ENCODE results near the gene DGCR6L. TPM values are rescaled to one million over a fixed set of nuclear protein-coding genes. Genes with fewer than 3 reads are reported as not detected.
"Not testable (repeated sequence)": the region's sequence is repeated elsewhere in the genome, so short reads cannot be mapped to it uniquely, and the experiment has no call there.

Gene DGCR6L
- total RNA-seq, 1 experiment from 2014 or later, result 38.6 TPM

DNA sequence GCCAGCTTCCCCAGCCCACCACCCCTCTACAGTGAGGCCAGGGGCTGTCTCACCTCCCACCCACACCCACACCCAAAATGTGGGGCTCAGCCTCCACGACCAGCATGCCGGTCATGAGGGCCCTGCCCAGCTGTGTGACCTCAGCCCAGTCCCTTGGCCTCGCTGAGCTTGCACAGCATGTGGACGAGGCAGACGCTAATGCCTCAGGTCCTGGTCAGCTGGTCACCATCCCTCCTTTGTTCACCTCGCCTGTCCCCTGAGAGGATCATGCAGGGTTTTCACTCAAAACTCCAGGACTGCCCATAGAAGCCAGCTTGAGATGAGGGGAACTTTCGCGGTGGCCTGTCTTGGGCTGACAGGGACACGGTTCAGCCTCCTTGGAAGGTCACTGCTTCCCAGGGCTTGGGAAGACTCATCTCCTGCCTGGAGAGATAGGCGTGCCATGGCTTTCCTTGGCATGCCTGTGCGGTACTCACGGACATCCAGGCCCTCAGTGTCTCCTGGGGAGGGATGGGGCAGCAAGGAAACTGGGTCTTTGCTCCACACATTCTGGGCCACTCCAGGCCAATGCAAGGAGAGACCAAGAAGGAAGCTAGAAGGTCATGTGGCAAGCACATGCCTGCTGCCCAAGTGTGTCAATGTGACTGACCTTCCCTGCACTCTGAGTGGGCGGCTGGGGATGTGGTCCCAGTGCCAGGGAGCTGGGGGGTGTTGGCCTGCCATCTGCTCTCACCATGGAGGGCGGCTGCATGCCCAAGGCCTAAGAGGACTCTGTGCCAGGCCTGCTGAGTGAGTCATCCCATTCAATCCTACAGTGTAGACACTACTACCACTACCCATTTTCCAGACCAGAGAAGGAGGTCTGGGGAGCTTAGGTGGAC, 48.5 kb downstream of the DGCR6L start:
- Histone ChIP-seq H3K9ac (ENCODE audit: extremely low read depth, insufficient read length, low read length) (no peak overlapping the region), H3K18ac (ENCODE audit: insufficient read length, low read depth, low read length) (no peak overlapping the region), H3K27me3 (ENCODE audit: insufficient read depth, low read length) (no peaks in the 10 kb centered on the region), H2AK5ac (ENCODE audit: insufficient read length, low read length) (no peak overlapping the region), H3K27ac (ENCODE audit: insufficient read length, low read depth, low read length) (no peak overlapping the region), H4K8ac (replicated peaks; ENCODE audit: insufficient read length, low read depth, low read length) (no peak overlapping the region), H2BK15ac (ENCODE audit: low read depth, low read length) (no peak overlapping the region), H2AFZ (ENCODE audit: low read length) (no peak overlapping the region), H3K4me2 (ENCODE audit: insufficient read depth, insufficient read length, low read length) (no peak overlapping the region), H3K14ac (ENCODE audit: insufficient read depth, low read length) (no peak overlapping the region), H4K20me1 (ENCODE audit: control insufficient read depth, insufficient read depth, insufficient read length) (no peaks in the 10 kb centered on the region), H2BK20ac (ENCODE audit: low read depth, low read length, poor library complexity, severe bottlenecking) (no peak overlapping the region), H3K4me1 (ENCODE audit: insufficient read depth, low read length) (no peaks in the 10 kb centered on the region), H2BK5ac (ENCODE audit: insufficient read length, low read length) (no peak overlapping the region), H2BK120ac (ENCODE audit: low read depth, low read length, poor library complexity, severe bottlenecking) (no peak overlapping the region), H3K4ac (ENCODE audit: low read depth, low read length) (no peak overlapping the region), H3T11ph (ENCODE audit: low read length) (no peak overlapping the region), H3K79me2 (ENCODE audit: insufficient read depth, low read length) (no peaks in the 10 kb centered on the region; the same call in 1 of the 2 replicates), H3K23ac (ENCODE audit: insufficient read length, low read depth, low read length) (no peak overlapping the region), H3K56ac (ENCODE audit: insufficient read length, low read depth, low read length) (no peak overlapping the region), H4K5ac (ENCODE audit: insufficient read length, low read depth, low read length) (no peak overlapping the region), H3K23me2 (ENCODE audit: insufficient read length, low read depth, low read length, poor library complexity, severe bottlenecking) (peaks cover 13% of the 10 kb centered on the region), H3K9me3 (ENCODE audit: control insufficient read depth, low read depth, low read length) (no peaks in the 10 kb centered on the region), H4K91ac (ENCODE audit: insufficient read length, low read depth, low read length) (no peak overlapping the region), H3K79me1 (ENCODE audit: insufficient read depth, low read depth, low read length, poor library complexity, severe bottlenecking) (no peaks in the 10 kb centered on the region), H2BK12ac (ENCODE audit: insufficient read length, low read depth, low read length) (no peak overlapping the region)
- H3K27ac Mint-ChIP-seq, result no peak overlapping the region
- H3K9me3 Mint-ChIP-seq, result no peaks in the 10 kb centered on the region
- H3K4me3 Mint-ChIP-seq, result no peak overlapping the region
- WGBS (ENCODE audit: extremely low coverage, insufficient read length, low lambda C conversion rate), result no CpG with 5 or more reads among the region's 14 CpGs
- TF ChIP-seq, protein P1, sequence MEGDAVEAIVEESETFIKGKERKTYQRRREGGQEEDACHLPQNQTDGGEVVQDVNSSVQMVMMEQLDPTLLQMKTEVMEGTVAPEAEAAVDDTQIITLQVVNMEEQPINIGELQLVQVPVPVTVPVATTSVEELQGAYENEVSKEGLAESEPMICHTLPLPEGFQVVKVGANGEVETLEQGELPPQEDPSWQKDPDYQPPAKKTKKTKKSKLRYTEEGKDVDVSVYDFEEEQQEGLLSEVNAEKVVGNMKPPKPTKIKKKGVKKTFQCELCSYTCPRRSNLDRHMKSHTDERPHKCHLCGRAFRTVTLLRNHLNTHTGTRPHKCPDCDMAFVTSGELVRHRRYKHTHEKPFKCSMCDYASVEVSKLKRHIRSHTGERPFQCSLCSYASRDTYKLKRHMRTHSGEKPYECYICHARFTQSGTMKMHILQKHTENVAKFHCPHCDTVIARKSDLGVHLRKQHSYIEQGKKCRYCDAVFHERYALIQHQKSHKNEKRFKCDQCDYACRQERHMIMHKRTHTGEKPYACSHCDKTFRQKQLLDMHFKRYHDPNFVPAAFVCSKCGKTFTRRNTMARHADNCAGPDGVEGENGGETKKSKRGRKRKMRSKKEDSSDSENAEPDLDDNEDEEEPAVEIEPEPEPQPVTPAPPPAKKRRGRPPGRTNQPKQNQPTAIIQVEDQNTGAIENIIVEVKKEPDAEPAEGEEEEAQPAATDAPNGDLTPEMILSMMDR (conservative IDR thresholded peaks at IDR 0.05), result no peak
- no peak for DNase-seq
- no peaks in the 10 kb centered on the region; a peak in 1 of 7 replicates for H3K36me3 Mint-ChIP-seq (ENCODE audit: insufficient read depth in 1 of 3, low read depth in 3 of 3)
- peaks cover 10 to 27% of the 10 kb centered on the region in 2 experiments for H3K4me1 Mint-ChIP-seq
- H3K27me3 Mint-ChIP-seq (ENCODE audit: low read depth), result peaks cover 2% of the 10 kb centered on the region

DNA sequence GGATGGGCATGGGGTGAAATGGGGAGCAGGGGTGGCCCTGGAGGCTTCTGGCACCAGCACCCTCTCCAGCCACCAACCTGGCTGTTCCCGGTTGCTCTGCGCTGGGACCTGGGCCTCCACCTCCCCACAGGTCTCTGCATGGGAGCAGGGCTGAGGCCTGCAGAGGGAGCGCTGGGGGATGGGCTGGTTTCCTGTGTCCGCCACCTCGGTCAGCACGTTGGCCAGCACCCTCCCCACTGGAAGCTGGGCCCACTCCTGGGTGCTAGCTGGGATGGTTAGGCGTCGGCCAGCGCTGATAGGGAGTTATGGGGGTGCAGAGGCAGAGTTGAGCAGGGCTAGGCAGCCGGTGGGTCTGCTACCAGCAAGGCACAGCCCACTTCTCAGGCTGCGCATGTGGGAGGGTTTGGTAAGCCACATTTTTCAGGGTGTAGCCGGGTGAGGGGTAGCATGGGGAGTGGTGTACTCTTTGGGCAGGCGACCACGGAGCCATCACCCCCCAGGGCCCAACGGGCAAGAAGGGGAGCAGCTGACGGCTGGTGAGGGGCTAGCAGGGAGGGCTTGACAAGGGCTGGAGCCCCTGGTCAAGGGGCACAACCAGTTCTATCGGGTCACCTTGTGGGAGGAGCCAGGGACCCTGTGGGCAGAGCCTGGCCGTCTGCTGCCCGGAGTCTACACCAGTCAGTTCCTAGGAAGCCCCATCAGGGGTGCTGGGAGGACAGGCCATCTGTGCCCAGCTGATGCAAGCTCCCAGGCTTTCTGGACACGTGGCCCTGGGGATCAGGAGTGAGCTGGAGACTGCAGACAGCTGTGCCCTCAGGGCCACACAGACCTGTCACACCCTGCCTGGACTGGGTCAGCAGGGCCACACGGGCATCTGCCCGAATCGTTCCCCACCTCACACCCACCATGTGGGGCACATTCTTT, 49.4 kb downstream of the DGCR6L start:
- H3K56ac ChIP-seq (ENCODE audit: insufficient read length, low read depth, low read length), result not testable (repeated sequence)
- no CpG with 5 or more reads among the region's 23 CpGs for WGBS (ENCODE audit: extremely low coverage, insufficient read length, low lambda C conversion rate)

More for the DNA sequence above, 49.4 kb downstream of the DGCR6L start:
- not testable (repeated sequence) for H2BK15ac ChIP-seq (ENCODE audit: low read depth, low read length); H3K4me3 Mint-ChIP-seq; H3K9me3 ChIP-seq (ENCODE audit: control insufficient read depth, low read depth, low read length); H3K79me1 ChIP-seq (ENCODE audit: insufficient read depth, low read depth, low read length, poor library complexity, severe bottlenecking); H4K91ac ChIP-seq (ENCODE audit: insufficient read length, low read depth, low read length); H3K27ac Mint-ChIP-seq; H3K4ac ChIP-seq (ENCODE audit: low read depth, low read length); H2BK12ac ChIP-seq (ENCODE audit: insufficient read length, low read depth, low read length); H3K14ac ChIP-seq (ENCODE audit: insufficient read depth, low read length); H3K27me3 ChIP-seq (ENCODE audit: insufficient read depth, low read length); H3K27me3 Mint-ChIP-seq (ENCODE audit: low read depth); H2AK5ac ChIP-seq (ENCODE audit: insufficient read length, low read length); H3K36me3 Mint-ChIP-seq (ENCODE audit: insufficient read depth in 1 of 3, low read depth in 3 of 3); H4K20me1 ChIP-seq (ENCODE audit: control insufficient read depth, insufficient read depth, insufficient read length); H2BK120ac ChIP-seq (ENCODE audit: low read depth, low read length, poor library complexity, severe bottlenecking); H3K9me3 Mint-ChIP-seq; H3K9ac ChIP-seq (ENCODE audit: extremely low read depth, insufficient read length, low read length); H3K18ac ChIP-seq (ENCODE audit: insufficient read length, low read depth, low read length); H4K8ac ChIP-seq (replicated peaks; ENCODE audit: insufficient read length, low read depth, low read length); H3K79me2 ChIP-seq (ENCODE audit: insufficient read depth, low read length); H3K4me1 ChIP-seq (ENCODE audit: insufficient read depth, low read length); H2BK5ac ChIP-seq (ENCODE audit: insufficient read length, low read length); H3K4me2 ChIP-seq (ENCODE audit: insufficient read depth, insufficient read length, low read length); H3T11ph ChIP-seq (ENCODE audit: low read length); H3K23ac ChIP-seq (ENCODE audit: insufficient read length, low read depth, low read length); H2AFZ ChIP-seq (ENCODE audit: low read length); H3K27ac ChIP-seq (ENCODE audit: insufficient read length, low read depth, low read length); H4K5ac ChIP-seq (ENCODE audit: insufficient read length, low read depth, low read length); H2BK20ac ChIP-seq (ENCODE audit: low read depth, low read length, poor library complexity, severe bottlenecking)
- H3K23me2 ChIP-seq (ENCODE audit: insufficient read length, low read depth, low read length, poor library complexity, severe bottlenecking), result peaks cover 13% of the 10 kb centered on the region
- peaks cover 10 to 21% of the 10 kb centered on the region in 2 experiments for H3K4me1 Mint-ChIP-seq
- peak; percentile 50 for DNase-seq

Data from H9 (cell line).